GM19467 (cell line): ENCODE data around the gene EPHB4.
"Not testable (repeated sequence)": the region's sequence is repeated elsewhere in the genome, so short reads cannot be mapped to it uniquely, and the experiment has no call there.

ENCODE experiments used
- ATAC-seq: cut with Tn5 transposase; IDR thresholded peaks from one replicate; pipeline ENCODE4 v1.9.1; 2021; ENCODE audit warnings: mild to moderate bottlenecking, moderate library complexity; ENCODE audit not compliant: unreplicated experiment

The EPHB4 gene

GRCh38 chr7:100822236-100823139 lies 4.8 kb downstream of the EPHB4 start:
- ATAC-seq = no peak

DNA sequence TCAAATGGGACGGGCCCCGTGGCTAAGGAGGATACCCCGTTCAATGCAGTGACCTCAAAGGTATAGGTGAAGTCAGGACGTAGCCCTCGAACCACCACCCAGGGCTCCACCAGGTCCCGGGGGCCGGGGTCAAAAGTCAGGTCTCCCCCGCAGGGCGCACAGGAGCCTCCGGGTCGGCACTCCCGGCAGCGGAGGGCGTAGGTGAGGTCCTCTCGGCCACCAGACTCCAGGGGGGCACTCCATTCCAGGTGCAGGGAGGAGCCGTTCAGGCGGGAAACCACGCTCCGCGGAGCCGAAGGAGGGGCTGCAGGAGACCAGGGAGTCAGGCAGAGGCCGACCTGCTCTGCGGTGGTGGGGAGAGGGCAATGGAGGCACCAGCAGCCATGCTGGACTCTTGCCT lies 7.7 kb downstream of the EPHB4 start:
- ATAC-seq = no peak

GRCh38 chr7:100818825-100819224 lies 8.5 kb downstream of the EPHB4 start:
- ATAC-seq = no peak

- no peak for ATAC-seq
Observed at GRCh38 chr7:100818366-100818765, 9.0 kb downstream of the EPHB4 start.

DNA sequence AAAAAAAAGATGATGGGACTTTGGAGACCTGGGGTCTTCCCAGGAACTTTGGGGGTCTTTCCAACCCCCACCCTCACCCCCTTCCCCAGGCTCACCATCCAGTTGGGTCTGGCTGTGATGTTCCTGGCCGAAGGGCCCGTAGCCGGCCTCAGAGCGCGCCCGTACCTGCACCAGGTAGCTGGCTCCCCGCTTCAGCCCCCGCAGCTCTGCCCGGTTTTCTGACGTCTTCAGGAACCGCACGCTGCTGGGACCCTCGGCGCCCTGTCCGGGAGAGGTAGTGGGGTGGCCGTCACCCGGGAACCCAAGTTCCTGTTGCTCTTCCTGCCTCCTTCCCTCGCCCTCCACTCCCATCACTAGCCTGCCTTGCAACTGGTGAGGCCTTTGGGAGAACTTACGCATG lies 10.2 kb downstream of the EPHB4 start:
- no peak for ATAC-seq

DNA sequence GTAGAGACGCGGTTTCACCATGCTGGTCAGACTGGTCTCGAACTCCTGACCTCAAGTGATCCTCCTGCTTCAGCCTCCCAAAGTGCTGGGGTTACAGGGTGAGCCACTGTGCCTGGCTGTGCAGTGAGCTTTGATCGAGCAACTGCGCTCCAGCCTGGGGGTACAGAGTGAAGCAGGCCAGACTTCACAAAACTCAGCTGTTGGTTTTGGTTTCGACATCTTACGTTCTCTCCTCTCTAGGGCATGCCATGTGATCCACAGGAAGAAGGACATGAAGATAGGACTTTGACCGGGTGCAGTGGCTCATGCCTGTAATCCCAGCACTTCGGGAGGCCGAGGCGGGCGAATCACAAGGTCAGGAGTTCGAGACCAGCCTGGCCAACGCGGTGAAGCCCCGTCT lies 10.8 kb downstream of the EPHB4 start:
- ATAC-seq = not testable (repeated sequence)

- no peak for ATAC-seq
Observed at GRCh38 chr7:100812729-100813128, 14.6 kb downstream of the EPHB4 start.

DNA sequence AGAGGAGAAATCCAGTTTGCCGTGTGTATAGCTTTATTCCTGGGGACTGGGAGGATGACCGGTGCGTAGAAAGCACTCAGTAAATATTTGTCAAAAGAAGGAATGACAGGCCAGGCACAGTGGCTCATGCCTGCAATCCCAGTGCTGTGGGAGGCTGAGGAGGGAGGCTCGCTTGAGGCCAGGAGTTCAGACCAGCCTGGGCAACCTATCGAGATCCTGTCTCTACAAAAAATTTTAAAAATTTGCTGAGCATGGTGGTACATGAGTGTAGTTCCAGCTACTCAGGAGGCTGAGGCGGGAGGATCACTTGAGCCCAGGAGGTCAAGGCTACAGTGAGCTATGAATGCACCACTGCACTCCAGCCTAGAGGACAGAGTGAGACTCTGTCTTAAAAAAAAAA lies 15.8 kb downstream of the EPHB4 start:
- no peak for ATAC-seq

GRCh38 chr7:100808354-100808875 lies 18.9 kb downstream of the EPHB4 start:
- no peak for ATAC-seq

GRCh38 chr7:100806883-100807282 lies 20.4 kb downstream of the EPHB4 start:
- ATAC-seq = not testable (repeated sequence)

DNA sequence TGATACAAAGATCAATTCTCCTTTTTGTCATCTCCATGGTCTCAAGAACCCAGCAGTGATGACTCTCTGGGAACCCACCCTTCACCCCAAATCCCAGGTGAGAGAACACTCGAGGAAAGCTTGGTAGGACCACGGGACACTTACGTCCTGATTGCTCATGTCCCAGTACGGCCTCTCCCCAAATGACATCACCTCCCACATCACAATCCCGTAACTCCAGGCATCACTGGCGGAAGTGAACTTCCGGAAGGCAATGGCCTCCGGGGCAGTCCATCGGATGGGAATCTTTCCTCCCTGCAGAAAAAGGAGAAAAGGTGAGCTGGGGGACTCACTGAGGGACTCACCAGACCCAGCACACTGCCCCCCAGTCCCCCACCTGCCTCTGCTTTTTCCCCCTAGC lies 21.0 kb downstream of the EPHB4 start:
- no peak for ATAC-seq

DNA sequence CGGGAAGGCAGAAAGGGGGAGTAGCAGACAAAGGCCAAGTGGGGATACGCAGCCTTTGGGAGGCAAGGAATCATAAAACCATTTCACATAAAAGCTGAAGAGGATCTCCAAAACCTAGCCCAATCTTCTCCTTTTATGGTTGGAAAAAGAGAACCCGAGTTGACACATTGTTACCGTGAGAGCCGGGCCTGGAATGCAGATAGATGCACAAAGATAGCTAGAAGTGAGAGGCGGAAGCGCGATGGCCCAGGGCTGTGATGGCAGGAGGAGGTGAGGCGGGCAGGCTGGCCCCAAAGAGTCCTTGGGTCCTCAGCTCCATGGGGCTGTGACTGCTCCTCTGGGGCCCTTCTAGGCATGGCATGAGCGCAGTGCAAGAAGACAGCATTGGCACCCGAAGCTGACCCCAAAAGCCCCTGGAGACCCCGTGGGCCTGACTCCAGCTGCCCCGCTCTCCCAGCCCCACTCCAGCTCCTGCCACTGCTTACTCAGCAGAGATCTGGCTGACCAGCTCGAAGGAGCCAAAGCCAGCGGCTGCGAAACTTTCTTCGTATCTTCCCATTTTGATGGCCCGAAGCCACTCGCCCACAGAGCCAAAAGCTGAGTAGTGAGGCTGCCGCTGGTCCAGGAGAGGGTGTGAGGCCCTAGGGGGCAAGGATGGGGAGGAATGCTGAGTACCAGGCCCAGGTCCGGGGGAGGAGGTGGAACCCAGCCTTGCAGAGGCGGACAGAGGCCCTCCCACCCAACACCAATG lies 22.5 kb downstream of the EPHB4 start:
- ATAC-seq = no peak

- peak; percentile 96 for ATAC-seq
Observed at GRCh38 chr7:100803398-100804161, 23.7 kb downstream of the EPHB4 start.

DNA sequence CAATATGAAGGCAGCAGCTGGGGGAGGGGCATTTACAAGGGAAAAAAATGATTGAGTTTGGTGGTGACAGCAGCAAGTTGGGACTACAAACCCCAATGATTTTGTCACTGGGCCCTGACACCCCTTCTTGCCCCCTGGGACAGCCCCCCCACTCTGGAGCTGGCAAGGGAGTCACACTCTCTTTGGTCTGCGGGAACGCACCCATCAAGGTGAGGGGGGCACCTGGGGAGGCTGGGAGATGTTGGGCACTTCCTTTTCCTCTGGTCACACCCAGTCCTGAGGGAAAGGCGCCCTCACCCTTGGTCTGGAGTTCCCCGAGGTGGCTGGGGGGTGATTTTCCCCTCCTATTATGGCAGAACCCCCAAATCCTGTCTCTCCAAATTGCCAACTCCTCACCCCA lies 24.4 kb downstream of the EPHB4 start:
- ATAC-seq = no peak

DNA sequence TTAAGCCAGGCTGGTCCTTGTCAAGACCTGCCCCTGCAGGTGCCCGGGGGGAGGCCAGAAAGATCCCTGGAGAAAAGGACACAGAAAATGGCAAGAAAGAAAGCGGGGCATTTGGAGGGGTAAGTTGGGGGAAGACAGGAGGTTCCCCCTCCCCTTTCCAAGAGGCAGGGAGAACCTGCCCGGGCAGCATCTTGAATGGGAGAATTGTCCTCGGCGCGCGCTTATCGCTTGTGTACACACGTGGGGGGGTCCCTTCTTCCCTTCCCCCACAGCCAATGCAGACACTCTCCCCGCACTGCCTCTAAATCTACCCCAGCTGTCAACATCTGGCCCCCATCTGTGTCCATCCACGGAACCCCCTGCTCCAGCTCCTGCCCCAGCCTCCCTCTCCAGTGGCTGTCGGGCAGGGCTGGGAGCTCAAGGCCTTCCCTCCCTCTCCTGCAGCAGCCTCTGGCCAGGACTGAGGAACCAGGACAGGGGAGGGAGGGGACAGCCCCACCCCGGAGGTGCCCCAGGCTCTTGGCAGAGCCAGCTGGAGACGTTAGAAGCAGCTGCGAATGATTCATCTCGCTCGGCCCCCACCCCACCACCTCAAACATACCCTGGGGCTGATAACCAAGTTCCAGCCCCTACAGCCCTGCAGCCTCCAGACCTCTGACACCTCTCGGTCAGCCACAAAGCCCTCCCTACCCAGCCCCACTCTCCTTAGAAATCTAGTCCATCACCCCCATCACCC lies 25.3 kb downstream of the EPHB4 start:
- no peak for ATAC-seq

DNA sequence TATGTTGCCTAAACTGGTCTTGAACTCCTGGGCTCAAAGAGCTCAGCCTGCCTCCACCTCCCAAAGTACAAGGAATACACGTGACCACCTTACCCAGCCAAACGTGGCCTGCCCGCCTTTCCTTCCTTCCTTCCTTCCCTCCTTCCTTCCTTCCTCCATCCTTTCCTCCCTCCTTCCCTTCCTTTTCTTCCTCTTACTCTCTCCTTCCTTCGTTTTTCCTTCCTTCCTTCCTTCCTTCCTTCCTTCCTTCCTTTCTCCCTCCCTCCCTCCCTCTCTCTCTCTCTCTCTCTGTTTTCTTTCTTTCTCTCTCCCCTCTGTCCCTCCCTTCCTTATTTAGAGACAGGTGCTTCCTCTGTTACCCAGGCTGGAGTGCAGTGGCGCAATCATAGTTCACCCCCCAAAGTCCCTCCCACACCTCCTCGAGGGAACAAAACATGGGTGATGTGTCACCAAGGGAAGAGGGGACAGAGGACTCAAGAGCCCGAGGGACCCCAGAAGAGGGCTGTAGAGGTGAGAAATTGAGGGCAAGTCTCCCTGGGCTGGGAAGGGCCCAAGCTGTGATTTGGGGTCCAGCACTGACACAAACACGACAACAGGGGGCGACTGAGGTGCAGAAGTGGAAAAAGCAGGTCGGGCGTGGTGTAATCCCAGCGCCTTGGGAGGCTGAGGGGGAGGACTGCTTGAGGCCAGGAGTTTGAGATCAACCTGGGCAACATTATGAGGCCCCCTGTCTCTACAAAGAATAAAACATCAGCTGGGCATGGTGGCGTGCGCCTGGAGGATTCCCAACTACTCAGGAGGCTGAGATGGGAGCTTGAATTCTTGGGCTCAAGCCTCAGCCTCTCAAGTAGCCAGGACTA lies 28.1 kb downstream of the EPHB4 start:
- no peak for ATAC-seq

- ATAC-seq = no peak
Observed at GRCh38 chr7:100794741-100795140, 32.6 kb downstream of the EPHB4 start.

DNA sequence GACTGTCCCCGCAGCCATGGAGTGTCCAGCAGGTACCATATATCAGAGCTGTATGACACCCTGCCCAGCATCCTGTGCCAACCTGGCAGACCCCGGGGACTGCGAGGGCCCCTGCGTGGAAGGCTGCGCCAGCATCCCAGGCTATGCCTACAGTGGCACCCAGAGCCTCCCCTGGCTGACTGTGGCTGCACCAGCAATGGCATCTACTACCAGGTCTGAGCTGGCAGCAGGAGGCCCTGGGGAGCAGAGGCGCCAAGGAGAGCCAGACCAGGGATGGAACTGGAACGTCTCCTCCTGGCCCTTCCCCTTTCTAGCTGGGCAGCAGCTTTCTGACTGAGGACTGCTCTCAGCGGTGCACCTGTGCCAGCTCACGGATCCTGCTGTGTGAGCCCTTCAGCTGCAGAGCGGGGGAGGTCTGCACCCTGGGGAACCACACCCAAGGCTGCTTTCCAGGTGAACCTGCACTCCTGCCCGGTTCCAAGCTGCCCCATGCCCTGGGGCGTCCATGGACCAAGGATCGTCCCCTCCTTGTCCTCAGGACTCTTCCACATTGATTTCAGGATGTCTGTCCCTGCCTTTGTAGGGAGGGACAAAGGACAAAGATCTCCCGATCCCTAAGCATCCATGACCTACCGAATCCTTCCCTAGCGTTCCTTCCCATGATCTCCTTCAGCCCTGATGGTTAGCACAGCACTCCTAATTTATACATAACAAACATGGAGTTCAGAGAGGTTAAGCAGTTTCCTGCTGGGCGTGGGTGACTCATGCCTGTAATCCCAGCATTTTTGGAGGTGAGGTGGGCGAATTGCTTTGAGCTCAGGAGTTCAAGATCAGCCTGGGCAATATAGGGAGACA lies 33.3 kb downstream of the EPHB4 start:
- ATAC-seq = no peak
